SW480 (cell line): ENCODE data around the gene EFCAB13.
A peak's percentile ranks its signal among the peaks of the same experiment; 100 is the strongest.
"Not testable (repeated sequence)": the region's sequence is repeated elsewhere in the genome, so short reads cannot be mapped to it uniquely, and the experiment has no call there.

Source experiments
- DNase-seq: peaks from one replicate; pipeline ENCODE4 v3.0.0-alpha.2; 2016; ENCODE audit warnings: low spot score

The EFCAB13 gene

GRCh38 chr17:47325176-47325575 lies 1.4 kb downstream of the EFCAB13 start:
- no peak for DNase-seq

GRCh38 chr17:47330548-47330947 lies 6.8 kb downstream of the EFCAB13 start:
- DNase-seq = no peak

DNA sequence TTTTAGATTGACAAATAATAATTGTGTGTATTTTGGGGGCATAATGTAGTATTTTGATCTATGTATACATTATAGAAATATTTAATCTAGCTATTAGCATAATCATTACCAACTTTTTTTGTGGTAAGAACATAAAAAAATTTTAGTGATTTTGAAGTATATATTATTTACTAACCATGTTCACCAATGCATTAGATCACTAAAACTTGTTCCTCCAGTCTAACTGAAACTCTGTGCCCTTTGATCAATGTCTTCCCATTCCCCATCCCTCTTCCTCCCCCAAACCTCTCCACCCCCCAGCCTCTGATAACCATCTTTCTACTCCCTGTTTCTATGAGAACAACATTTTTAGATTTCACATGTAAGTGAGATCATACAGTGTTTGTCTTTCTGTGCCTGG lies 8.5 kb downstream of the EFCAB13 start:
- no peak for DNase-seq

DNA sequence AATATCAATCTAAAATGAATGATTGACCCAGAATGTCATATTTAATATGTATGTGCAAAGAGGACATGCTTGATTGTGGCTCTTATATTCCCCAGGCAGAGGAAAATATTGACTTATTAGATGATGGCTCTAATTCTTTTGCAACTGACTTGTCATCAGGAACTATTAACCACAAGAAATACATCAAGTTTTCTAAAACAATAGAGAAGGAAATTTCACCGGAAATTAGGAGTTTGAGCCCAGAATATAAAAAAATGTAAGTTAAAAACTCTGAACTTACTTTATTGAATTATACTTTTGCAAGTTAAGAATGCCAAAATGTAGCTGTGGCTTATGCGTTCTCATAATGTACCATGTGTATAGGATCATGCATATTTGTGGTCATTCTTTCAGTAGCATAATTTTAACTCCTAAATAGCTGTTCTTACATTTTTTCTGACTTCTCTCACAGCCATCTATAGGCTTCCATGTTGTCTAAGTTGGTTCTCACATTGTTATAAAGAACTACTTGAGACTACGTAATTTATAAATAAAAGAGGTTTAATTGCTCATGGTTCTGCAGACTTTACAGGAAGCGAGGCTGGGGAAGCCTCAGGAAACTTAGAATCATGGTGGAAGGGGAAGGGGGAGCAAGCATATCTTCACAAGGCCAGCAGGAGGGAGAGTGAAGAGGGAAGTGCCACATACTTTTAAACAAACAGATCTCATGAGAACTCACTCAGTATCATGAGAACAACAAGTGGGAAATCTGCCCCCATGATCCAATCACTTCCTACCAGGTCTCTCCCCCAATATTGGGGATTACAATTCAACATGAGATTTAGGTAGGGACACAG lies 11.6 kb downstream of the EFCAB13 start:
- DNase-seq = no peak

GRCh38 chr17:47338026-47338425 lies 14.3 kb downstream of the EFCAB13 start:
- no peak for DNase-seq

- no peak for DNase-seq
These were observed 29.1 kb downstream of the EFCAB13 start for GRCh38 chr17:47352848-47353247.

GRCh38 chr17:47358652-47359051 lies 34.9 kb downstream of the EFCAB13 start:
- DNase-seq = no peak

DNA sequence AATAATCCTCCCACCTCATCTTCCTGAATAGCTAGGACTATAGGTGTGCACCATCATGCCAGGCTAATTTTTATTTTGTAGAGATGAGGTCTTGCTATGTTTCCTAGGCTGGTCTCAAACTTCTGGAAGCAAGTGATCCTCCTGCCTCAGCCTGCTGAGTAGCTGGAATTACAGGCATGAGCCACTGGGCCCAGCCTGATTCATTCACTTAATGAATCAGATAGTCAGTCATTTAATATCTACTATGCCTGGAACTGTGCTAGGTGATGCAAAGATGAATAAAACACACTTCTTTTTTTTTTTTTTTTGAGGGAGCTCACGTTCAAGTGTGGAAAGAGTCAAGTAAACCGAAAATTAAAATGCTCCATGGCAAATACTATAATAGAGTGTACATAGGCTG lies 39.4 kb downstream of the EFCAB13 start:
- no peak for DNase-seq

DNA sequence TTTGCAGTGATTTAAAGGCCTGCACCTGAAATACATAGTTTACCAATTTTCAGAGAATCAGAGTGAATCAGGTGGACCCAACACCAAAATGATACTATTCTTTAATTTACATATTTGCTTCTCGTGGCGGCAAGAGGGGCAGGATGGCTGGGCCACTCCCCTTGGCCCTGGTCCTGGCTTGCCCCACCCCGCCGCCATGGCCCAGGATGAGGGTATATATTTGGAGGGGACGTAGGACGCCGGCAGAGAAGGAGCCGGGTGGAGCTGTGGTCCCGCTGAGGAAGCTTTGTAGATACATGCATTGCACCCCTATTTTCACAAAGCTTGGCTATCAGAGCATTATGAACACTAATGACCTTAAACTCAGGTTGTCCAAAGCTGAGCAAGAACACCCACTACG lies 43.5 kb downstream of the EFCAB13 start:
- DNase-seq = no peak

- DNase-seq = no peak
These were observed 44.5 kb downstream of the EFCAB13 start for GRCh38 chr17:47368262-47368661.

DNA sequence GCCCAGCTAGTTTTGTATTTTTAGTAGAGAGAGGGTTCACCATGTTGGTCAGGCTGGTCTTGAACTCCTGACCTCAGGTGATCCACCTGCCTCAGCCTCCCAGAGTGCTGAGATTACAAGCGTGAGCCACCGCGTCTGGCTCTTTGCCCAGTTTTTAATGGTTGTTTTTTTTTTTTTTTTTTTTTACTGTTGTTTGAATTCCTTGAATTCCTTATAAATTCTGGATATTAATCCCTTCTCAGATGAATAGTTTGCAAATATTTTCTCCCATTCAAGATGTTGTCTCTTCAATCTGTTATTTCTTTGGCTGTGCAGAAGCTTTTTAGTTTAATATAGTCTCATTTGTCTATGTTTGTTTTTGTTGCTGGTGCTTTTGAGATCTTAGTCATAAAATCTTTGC lies 47.1 kb downstream of the EFCAB13 start:
- DNase-seq = not testable (repeated sequence)

DNA sequence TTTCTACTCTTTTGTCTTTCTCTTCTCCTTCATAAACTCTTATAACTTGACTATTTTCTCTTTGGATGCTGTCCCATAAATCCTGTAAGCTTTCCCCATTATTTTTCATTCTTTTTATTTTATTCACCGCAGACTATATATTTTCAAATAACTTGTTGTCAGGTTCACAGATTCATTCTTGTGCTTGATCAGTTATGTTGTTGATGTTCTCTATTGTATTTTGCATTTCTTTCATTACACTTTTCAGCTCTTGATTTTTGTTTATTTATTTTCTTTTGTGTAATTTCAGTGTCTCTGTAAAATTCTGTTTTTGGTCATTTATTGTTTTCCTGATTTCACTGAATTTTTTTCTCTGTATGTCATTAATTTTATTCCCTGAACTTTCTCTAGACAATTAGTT lies 49.2 kb downstream of the EFCAB13 start:
- DNase-seq = no peak

- DNase-seq = no peak
These were observed 52.5 kb downstream of the EFCAB13 start for GRCh38 chr17:47376247-47376646.

DNA sequence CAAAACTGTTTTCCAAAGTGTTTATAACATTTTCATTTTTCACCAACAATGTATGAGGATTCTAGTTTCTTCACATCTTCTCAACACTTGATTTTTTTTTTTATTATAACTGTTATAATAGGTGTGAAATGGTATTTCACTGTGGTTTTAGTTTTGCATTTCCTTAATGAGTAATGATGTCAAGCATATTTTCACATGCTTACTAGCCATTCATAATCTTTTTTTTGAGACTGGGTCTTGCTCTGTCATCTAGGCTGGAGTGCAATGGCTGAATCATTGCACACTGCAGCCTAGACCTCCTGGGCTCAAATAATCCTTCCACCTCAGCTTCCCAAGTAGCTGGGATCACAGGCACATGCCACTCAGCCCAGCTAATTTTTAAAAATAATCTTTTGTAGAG lies 65.1 kb downstream of the EFCAB13 start:
- DNase-seq = no peak

- DNase-seq = not testable (repeated sequence)
These were observed 73.9 kb downstream of the EFCAB13 start for GRCh38 chr17:47397532-47398128.

DNA sequence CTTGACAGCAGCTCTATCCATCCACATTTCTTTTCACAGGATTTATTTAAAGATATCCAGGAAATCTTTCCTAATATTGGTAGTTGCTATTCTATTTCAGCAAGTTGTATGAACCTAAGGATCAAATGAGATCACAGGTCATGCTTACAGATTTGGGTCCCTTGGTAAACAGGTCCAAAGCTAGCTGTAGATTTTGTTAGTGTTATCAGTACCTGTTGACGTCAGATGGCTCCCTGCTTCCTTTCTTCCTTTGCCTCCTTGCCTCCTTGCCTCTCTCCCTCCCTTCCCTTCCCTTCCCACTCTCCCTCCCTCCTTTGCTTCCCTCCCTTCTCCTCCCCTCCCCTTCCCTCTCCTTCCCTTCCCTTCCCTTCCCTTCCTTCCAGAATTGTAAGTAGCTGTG lies 76.6 kb downstream of the EFCAB13 start:
- no peak for DNase-seq

- DNase-seq = no peak
These were observed 77.3 kb downstream of the EFCAB13 start for GRCh38 chr17:47401100-47401499.

- no peak for DNase-seq
These were observed 80.3 kb downstream of the EFCAB13 start for GRCh38 chr17:47404006-47404405.

- DNase-seq = no peak
These were observed 81.1 kb downstream of the EFCAB13 start for GRCh38 chr17:47404875-47405274.

DNA sequence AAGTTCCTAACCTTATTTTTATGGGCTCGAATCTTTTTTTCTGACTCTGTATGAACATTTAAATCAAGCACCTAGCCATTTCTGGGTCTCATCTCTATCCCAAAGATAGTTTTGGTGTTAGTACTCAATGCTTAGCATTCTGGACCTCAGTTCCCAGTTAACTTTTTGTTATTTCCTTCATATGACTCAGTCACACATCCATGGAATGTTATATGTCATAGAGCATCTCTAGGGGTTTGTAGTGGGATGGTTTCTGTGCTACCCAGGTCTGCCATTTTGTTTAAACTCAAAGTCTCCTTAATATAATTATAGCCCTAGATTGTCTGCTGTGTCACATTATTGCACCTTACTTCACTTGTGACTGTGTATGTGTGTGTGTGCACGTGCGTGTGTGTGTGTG lies 90.1 kb downstream of the EFCAB13 start:
- no peak for DNase-seq

- DNase-seq = no peak
These were observed 90.9 kb downstream of the EFCAB13 start for GRCh38 chr17:47414612-47415011.

GRCh38 chr17:47423406-47424295 lies 99.9 kb downstream of the EFCAB13 start:
- DNase-seq = peak; percentile 5

- DNase-seq = not testable (repeated sequence)
These were observed 101.5 kb downstream of the EFCAB13 start for GRCh38 chr17:47425233-47425632.
